Kidney (tissue), 14 donors: Measurements from ENCODE around the gene CTCFL. TPM values are rescaled to one million over a fixed set of nuclear protein-coding genes. Genes with fewer than 3 reads are reported as not detected.

ENCODE experiments used
- DNase-seq, 5 donors: peaks; one replicate each; pipeline ENCODE4 v3.0.0-alpha.2; 2013 to 2020
- FAIRE-seq: peaks from 2 replicates; lab custom pipeline; 2012; peaks lifted over from hg19 to GRCh38; lab: Jason Lieb, UNC
- H3K27ac ChIP-seq, 2 donors: one replicate each; pipeline ENCODE4 v1.7.0; 2013; ENCODE audit warnings: low read depth in 2 of 2, low read length in 2 of 2, inconsistent platforms in 1 of 2
- H3K27me3 ChIP-seq: one replicate; pipeline ENCODE4 v1.7.1; 2013; ENCODE audit warnings: low read length, inconsistent platforms; ENCODE audit not compliant: control insufficient read depth, insufficient read depth
- H3K36me3 ChIP-seq, 3 donors: one replicate each; pipeline versions ENCODE4 v1.7.0 to v1.7.1; 2013; ENCODE audit warnings: low read length in 3 of 3, control low read depth in 1 of 3, inconsistent platforms in 1 of 3; ENCODE audit not compliant: insufficient read depth in 3 of 3, control insufficient read depth in 2 of 3
- H3K4me1 ChIP-seq, 3 donors: one replicate each; pipeline versions ENCODE4 v1.7.0 to v1.7.1; 2013; ENCODE audit warnings: low read length in 3 of 3, inconsistent platforms in 1 of 3, low read depth in 1 of 3; ENCODE audit not compliant: control insufficient read depth in 2 of 3, insufficient read depth in 2 of 3
- H3K4me3 ChIP-seq, 3 donors: one replicate each; pipeline versions ENCODE4 v1.7.0 to v1.8.1; 2013; ENCODE audit warnings: low read length in 3 of 3, control low read depth in 1 of 3, inconsistent platforms in 1 of 3
- H3K9ac ChIP-seq, 3 donors: one replicate each; pipeline versions ENCODE4 v1.7.0 to v1.7.1; 2013; ENCODE audit warnings: low read length in 3 of 3, control low read depth in 1 of 3, inconsistent platforms in 1 of 3
- H3K9me3 ChIP-seq, 3 donors: one replicate each; pipeline versions ENCODE4 v1.7.0 to v1.7.1; 2013; ENCODE audit warnings: low read length in 3 of 3, control low read depth in 1 of 3, inconsistent platforms in 1 of 3; ENCODE audit not compliant: control insufficient read depth in 2 of 3, insufficient read depth in 1 of 3
- intact Hi-C: fragments of 100-400 bp; cut with DNase I; formaldehyde crosslinking; loops from one replicate; pipeline ENCODE4 v1.11.1; 2022
- polyA plus RNA-seq: library from polyadenylated mRNA; stranded (reverse); fragments of 350-450 nt; fragmentation: Illumina TruSeq; extraction: RNeasy Lipid Tissue Mini Kit (QIAGEN cat#74804); gene quantifications from one replicate; pipeline ENCODE4 v1.2.3, GENCODE V29; 2014; ENCODE audit warnings: low read depth, low replicate concordance; ENCODE audit not compliant: insufficient read depth
- total RNA-seq: library from RNA; stranded (reverse); fragmentation: NEBNext Ultra II Directional; extraction: Animal tissue kit (Norgen Biotek cat#: 25700); gene quantifications from one replicate; pipeline ENCODE4 v1.2.1, GENCODE V29; 2021
- TF ChIP-seq, protein P1 (sequence below): IDR thresholded peaks from 3 replicates; pipeline ENCODE4 v1.5.1; 2012; ENCODE audit warnings: mild to moderate bottlenecking, moderate library complexity, borderline replicate concordance; ENCODE audit not compliant: insufficient read depth; ENCODE audit errors: extremely low read depth
- donor health status: control.
- donor health status: control.
- donor health status: control.
- donor health status: control.
- donor health status: control.
- donor health status: DM: yes; HTN: yes; CAD: no.
- donor health status: Normal renal cell carcinoma (clear cell type).

The CTCFL gene
- total and polyA plus RNA-seq, 2 donors from 2014 or later = not detected

DNA sequence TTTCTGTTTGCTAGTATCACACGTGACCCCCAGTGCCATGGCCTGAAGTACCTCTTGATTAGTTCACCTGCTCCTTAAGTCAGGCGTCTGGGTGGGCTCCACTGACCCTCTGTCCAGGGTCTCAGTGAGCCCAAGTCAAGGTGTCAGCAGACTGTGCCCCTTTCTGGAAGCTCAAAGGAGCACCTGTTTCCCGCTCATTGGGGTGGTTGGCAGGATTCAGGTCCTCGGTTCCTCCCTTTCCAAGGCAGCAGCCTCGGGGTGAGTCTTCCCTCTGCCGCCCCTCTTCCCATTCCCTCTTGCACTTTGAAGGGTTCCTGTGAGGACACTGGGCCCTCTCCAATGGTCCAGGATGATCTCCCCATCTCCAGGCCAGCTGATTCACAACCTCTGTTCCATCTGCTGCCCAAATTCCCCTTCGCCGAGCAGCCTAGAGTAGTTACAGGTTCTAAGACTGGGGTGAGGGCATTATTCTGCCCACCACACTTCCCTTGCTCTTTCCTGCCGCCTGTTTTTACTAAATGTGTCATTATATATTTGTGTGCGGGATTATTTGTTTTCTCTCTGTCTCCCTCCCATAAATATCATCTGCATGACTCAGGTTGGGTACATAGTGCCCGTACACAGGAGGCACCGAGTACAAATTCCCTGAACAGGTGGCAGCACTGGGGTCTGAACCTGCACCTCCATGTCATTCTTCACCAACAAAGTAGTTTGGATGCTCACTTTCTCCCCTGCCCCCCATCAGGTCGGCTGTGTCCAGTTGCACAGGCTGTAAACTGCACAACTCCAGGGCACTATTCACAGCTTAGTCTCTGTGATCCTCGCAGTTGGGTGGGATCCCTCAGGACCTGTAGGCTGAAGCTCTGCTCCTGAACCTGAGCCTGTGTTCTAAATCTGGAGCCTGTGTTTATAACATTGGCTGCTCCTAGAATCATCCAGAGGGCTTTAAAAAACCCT lies 75.3 kb downstream of the CTCFL start:
- Histone ChIP-seq H3K36me3 (no peaks in the 10 kb centered on the region), H3K9ac (no peak overlapping the region), H3K4me3 (no peak overlapping the region), H3K27me3 (no peaks in the 10 kb centered on the region), H3K27ac (no peak overlapping the region), H3K9me3 (peaks cover 0 to 3% (median 0%) of the 10 kb centered on the region in 3 donors), H3K4me1 (peaks cover 0 to 2% (median 0%) of the 10 kb centered on the region in 3 donors)
- FAIRE-seq (no peak), DNase-seq (no peak)
- TF ChIP-seq, protein P1, sequence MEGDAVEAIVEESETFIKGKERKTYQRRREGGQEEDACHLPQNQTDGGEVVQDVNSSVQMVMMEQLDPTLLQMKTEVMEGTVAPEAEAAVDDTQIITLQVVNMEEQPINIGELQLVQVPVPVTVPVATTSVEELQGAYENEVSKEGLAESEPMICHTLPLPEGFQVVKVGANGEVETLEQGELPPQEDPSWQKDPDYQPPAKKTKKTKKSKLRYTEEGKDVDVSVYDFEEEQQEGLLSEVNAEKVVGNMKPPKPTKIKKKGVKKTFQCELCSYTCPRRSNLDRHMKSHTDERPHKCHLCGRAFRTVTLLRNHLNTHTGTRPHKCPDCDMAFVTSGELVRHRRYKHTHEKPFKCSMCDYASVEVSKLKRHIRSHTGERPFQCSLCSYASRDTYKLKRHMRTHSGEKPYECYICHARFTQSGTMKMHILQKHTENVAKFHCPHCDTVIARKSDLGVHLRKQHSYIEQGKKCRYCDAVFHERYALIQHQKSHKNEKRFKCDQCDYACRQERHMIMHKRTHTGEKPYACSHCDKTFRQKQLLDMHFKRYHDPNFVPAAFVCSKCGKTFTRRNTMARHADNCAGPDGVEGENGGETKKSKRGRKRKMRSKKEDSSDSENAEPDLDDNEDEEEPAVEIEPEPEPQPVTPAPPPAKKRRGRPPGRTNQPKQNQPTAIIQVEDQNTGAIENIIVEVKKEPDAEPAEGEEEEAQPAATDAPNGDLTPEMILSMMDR = no peak
- intact Hi-C loops = no loop called here

DNA sequence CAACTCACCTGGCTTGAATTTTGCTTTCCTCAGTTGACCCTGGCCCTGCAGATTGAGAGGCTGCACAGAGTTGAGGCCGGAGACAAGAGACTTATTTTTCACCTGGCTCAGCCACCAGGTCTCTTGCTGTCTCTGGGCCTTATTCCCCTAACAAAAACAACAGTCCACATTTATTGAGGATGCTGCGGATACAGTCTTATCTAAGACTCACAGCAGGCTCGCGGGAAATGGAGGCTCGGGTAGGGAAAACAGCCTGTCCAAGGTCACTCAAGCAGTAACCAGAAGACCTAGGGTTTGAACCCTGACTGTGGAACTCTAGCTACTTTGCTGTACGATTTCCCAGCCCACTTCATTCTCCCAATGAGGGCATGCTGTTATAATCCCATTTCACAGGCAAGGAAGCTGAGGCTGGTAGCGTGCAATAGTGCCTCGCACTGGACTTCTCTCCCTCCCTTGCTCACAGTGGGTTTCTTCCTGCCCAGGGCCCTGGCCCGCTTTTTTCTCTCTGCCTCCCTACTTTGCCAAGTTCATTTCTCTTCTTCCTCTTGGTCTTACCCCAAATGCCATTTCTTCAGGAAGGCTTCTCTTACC lies 76.1 kb downstream of the CTCFL start:
- peaks cover 0 to 2% (median 0%) of the 10 kb centered on the region in 3 donors for H3K4me1 ChIP-seq
- intact Hi-C loops = no loop called here
- H3K9ac ChIP-seq = no peak overlapping the region
- TF ChIP-seq, protein P1 = no peak
- no peak overlapping the region for H3K27ac ChIP-seq
- no peak for DNase-seq
- no peak for FAIRE-seq
- H3K27me3 ChIP-seq = no peaks in the 10 kb centered on the region
- peaks cover 0 to 3% (median 0%) of the 10 kb centered on the region in 3 donors for H3K9me3 ChIP-seq
- H3K4me3 ChIP-seq = no peak overlapping the region
- H3K36me3 ChIP-seq = no peaks in the 10 kb centered on the region

Other genes with a start within 250 kb of the CTCFL start
- gene SPO11, start 195.3 kb downstream of the CTCFL start, total RNA-seq = not detected
- not detected for gene SPO11, start 195.3 kb downstream of the CTCFL start, polyA plus RNA-seq
- 19.5 TPM for gene RAE1, start 173.9 kb downstream of the CTCFL start, total RNA-seq
- 26.3 TPM for gene RAE1, start 173.9 kb downstream of the CTCFL start, polyA plus RNA-seq
- gene RBM38, start 133.7 kb downstream of the CTCFL start, total RNA-seq = 16.8 TPM
- gene RBM38, start 133.7 kb downstream of the CTCFL start, polyA plus RNA-seq = 18.0 TPM
- 29.7 TPM for gene PCK1, start 36.0 kb upstream of the CTCFL start, total RNA-seq
- 551 TPM for gene PCK1, start 36.0 kb upstream of the CTCFL start, polyA plus RNA-seq
- 3.7 TPM for gene ZBP1, start 95.3 kb upstream of the CTCFL start, total RNA-seq
- gene ZBP1, start 95.3 kb upstream of the CTCFL start, polyA plus RNA-seq = not detected
- 30.4 TPM for gene PMEPA1, start 184.9 kb upstream of the CTCFL start, total RNA-seq
- gene PMEPA1, start 184.9 kb upstream of the CTCFL start, polyA plus RNA-seq = 12.9 TPM